IPS-18a (cell line): ENCODE results near the gene POU2AF3.

Source experiments
- H3K27ac ChIP-seq: one replicate; pipeline ENCODE4 v1.5.1; 2013; ENCODE audit warnings: low read length
- H3K27me3 ChIP-seq: one replicate; pipeline ENCODE4 v1.6.1; 2013; ENCODE audit warnings: mild to moderate bottlenecking, low read length; ENCODE audit not compliant: control insufficient read depth, insufficient read depth
- H3K36me3 ChIP-seq: one replicate; pipeline ENCODE4 v1.6.1; 2013; ENCODE audit warnings: low read depth, low read length; ENCODE audit not compliant: control insufficient read depth
- H3K4me1 ChIP-seq: one replicate; pipeline ENCODE4 v1.6.1; 2013; ENCODE audit warnings: low read depth, low read length; ENCODE audit not compliant: control insufficient read depth
- H3K4me3 ChIP-seq: one replicate; pipeline ENCODE4 v1.5.1; 2013; ENCODE audit warnings: low read length
- H3K9ac ChIP-seq: one replicate; pipeline ENCODE4 v1.6.1; 2013; ENCODE audit warnings: mild to moderate bottlenecking, low read length, moderate library complexity
- H3K9me3 ChIP-seq: one replicate; pipeline ENCODE4 v1.6.1; 2013; ENCODE audit warnings: low read depth, low read length; ENCODE audit not compliant: control insufficient read depth

The POU2AF3 gene

GRCh38 chr11:111334532-111335502, 36.5 kb downstream of the POU2AF3 start:
- peaks cover 9% of the 10 kb centered on the region for H3K4me1 ChIP-seq
- H3K4me3 ChIP-seq, result no peak overlapping the region
- H3K9ac ChIP-seq, result no peak overlapping the region
- H3K36me3 ChIP-seq, result no peaks in the 10 kb centered on the region
- H3K27ac ChIP-seq, result no peak overlapping the region
- H3K27me3 ChIP-seq, result no peaks in the 10 kb centered on the region
- peaks cover 5% of the 10 kb centered on the region for H3K9me3 ChIP-seq

GRCh38 chr11:111335549-111335948, 37.2 kb downstream of the POU2AF3 start:
- Histone ChIP-seq H3K27ac (no peak overlapping the region), H3K4me1 (peaks cover 9% of the 10 kb centered on the region)

GRCh38 chr11:111336062-111336461, 37.7 kb downstream of the POU2AF3 start:
- Histone ChIP-seq H3K9me3 (peaks cover 6% of the 10 kb centered on the region), H3K4me3 (no peak overlapping the region), H3K9ac (no peak overlapping the region), H3K36me3 (no peaks in the 10 kb centered on the region), H3K27ac (no peak overlapping the region), H3K27me3 (no peaks in the 10 kb centered on the region), H3K4me1 (peaks cover 9% of the 10 kb centered on the region)

More at GRCh38 chr11:111335549-111335948, 37.2 kb downstream of the POU2AF3 start:
- peaks cover 6% of the 10 kb centered on the region for H3K9me3 ChIP-seq
- H3K36me3 ChIP-seq, result no peaks in the 10 kb centered on the region
- no peak overlapping the region for H3K9ac ChIP-seq
- H3K27me3 ChIP-seq, result no peaks in the 10 kb centered on the region
- no peak overlapping the region for H3K4me3 ChIP-seq

- Histone ChIP-seq H3K4me3 (no peak overlapping the region), H3K4me1 (peaks cover 9% of the 10 kb centered on the region), H3K9ac (no peak overlapping the region), H3K27me3 (no peaks in the 10 kb centered on the region), H3K9me3 (peaks cover 6% of the 10 kb centered on the region), H3K36me3 (no peaks in the 10 kb centered on the region), H3K27ac (no peak overlapping the region)
Observed at GRCh38 chr11:111336582-111337256, 38.4 kb downstream of the POU2AF3 start.

- Histone ChIP-seq H3K4me3 (no peak overlapping the region), H3K36me3 (no peaks in the 10 kb centered on the region), H3K4me1 (peaks cover 9% of the 10 kb centered on the region), H3K27ac (no peak overlapping the region), H3K9ac (no peak overlapping the region), H3K9me3 (peaks cover 6% of the 10 kb centered on the region), H3K27me3 (no peaks in the 10 kb centered on the region)
Observed at GRCh38 chr11:111339758-111340388, 41.5 kb downstream of the POU2AF3 start.

- no peaks in the 10 kb centered on the region for H3K36me3 ChIP-seq
- no peak overlapping the region for H3K9ac ChIP-seq
- H3K27me3 ChIP-seq, result no peaks in the 10 kb centered on the region
- H3K4me1 ChIP-seq, result no peaks in the 10 kb centered on the region
- no peak overlapping the region for H3K27ac ChIP-seq
- no peak overlapping the region for H3K4me3 ChIP-seq
- peaks cover 6% of the 10 kb centered on the region for H3K9me3 ChIP-seq
Observed at GRCh38 chr11:111342329-111342728, 44.0 kb downstream of the POU2AF3 start.

- Histone ChIP-seq H3K4me3 (no peak overlapping the region), H3K27ac (no peak overlapping the region), H3K9ac (no peak overlapping the region), H3K27me3 (no peaks in the 10 kb centered on the region), H3K4me1 (no peaks in the 10 kb centered on the region), H3K9me3 (peaks cover 6% of the 10 kb centered on the region), H3K36me3 (no peaks in the 10 kb centered on the region)
Observed at GRCh38 chr11:111344032-111344431, 45.7 kb downstream of the POU2AF3 start.

- no peaks in the 10 kb centered on the region for H3K36me3 ChIP-seq
- H3K4me3 ChIP-seq, result no peak overlapping the region
- H3K27ac ChIP-seq, result no peak overlapping the region
- no peaks in the 10 kb centered on the region for H3K4me1 ChIP-seq
- no peak overlapping the region for H3K9ac ChIP-seq
- H3K27me3 ChIP-seq, result no peaks in the 10 kb centered on the region
- H3K9me3 ChIP-seq, result no peaks in the 10 kb centered on the region
Observed at GRCh38 chr11:111347002-111347722, 48.8 kb downstream of the POU2AF3 start.

- Histone ChIP-seq H3K4me1 (no peaks in the 10 kb centered on the region), H3K27ac (no peak overlapping the region), H3K9ac (no peak overlapping the region), H3K36me3 (no peaks in the 10 kb centered on the region), H3K27me3 (no peaks in the 10 kb centered on the region), H3K9me3 (no peaks in the 10 kb centered on the region), H3K4me3 (no peak overlapping the region)
Observed at GRCh38 chr11:111347723-111348115, 49.4 kb downstream of the POU2AF3 start.

GRCh38 chr11:111348147-111348546, 49.8 kb downstream of the POU2AF3 start:
- H3K27me3 ChIP-seq, result no peaks in the 10 kb centered on the region
- H3K4me3 ChIP-seq, result no peak overlapping the region
- H3K4me1 ChIP-seq, result no peaks in the 10 kb centered on the region
- no peaks in the 10 kb centered on the region for H3K36me3 ChIP-seq
- no peak overlapping the region for H3K27ac ChIP-seq
- no peak overlapping the region for H3K9ac ChIP-seq
- no peaks in the 10 kb centered on the region for H3K9me3 ChIP-seq

- H3K27ac ChIP-seq, result no peak overlapping the region
- H3K9ac ChIP-seq, result no peak overlapping the region
- no peak overlapping the region for H3K4me3 ChIP-seq
- H3K4me1 ChIP-seq, result no peaks in the 10 kb centered on the region
- no peaks in the 10 kb centered on the region for H3K9me3 ChIP-seq
- no peaks in the 10 kb centered on the region for H3K27me3 ChIP-seq
- no peaks in the 10 kb centered on the region for H3K36me3 ChIP-seq
Observed at GRCh38 chr11:111349191-111349695, 50.9 kb downstream of the POU2AF3 start.
